HEK293T (cell line): ENCODE data around the gene MGRN1.
"Not testable (repeated sequence)": the region's sequence is repeated elsewhere in the genome, so short reads cannot be mapped to it uniquely, and the experiment has no call there.

ENCODE experiments used
- CTCF ChIA-PET: fragments of 350-600 bp; formaldehyde crosslinking; extraction: SDS; loops from one replicate; lab custom pipeline; 2021; ENCODE audit warnings: antibody characterized with exemption, inconsistent platforms; lab: Yijun Ruan, JAX
- POLR2A ChIA-PET: fragments of 350-600 bp; formaldehyde crosslinking; extraction: SDS; loops from one replicate; lab custom pipeline; 2020; ENCODE audit warnings: antibody characterized with exemption, inconsistent platforms; lab: Yijun Ruan, JAX
- DNase-seq: peaks from one replicate; pipeline ENCODE4 v3.0.0; 2012; ENCODE audit warnings: mixed read lengths; ENCODE audit errors: extremely low spot score
- ARNT ChIP-seq: fragments of 450-650 bp; IDR thresholded peaks from 2 replicates; pipeline ENCODE4 v1.6.1; 2017; ENCODE audit warnings: mild to moderate bottlenecking
- BHLHE40 ChIP-seq: fragments of 450-650 bp; IDR thresholded peaks from 2 replicates; pipeline ENCODE4 v1.6.1; 2016; ENCODE audit warnings: mild to moderate bottlenecking, moderate library complexity, borderline replicate concordance
- CTBP1 ChIP-seq: fragments of 450-650 bp; IDR thresholded peaks from 2 replicates; pipeline ENCODE4 v1.6.1; 2016; ENCODE audit warnings: borderline replicate concordance
- ELF4 ChIP-seq: fragments of 450-650 bp; IDR thresholded peaks from 2 replicates; pipeline ENCODE4 v1.6.1; 2017; ENCODE audit warnings: antibody characterized with exemption
- FOXA1 ChIP-seq: fragments of 450-650 bp; IDR thresholded peaks from 2 replicates; pipeline ENCODE4 v1.6.1; 2016; ENCODE audit warnings: mild to moderate bottlenecking
- FOXK2 ChIP-seq: fragments of 450-650 bp; IDR thresholded peaks from 2 replicates; pipeline ENCODE4 v1.6.1; 2016; ENCODE audit warnings: mild to moderate bottlenecking
- FOXM1 ChIP-seq: fragments of 450-650 bp; IDR thresholded peaks from 2 replicates; pipeline ENCODE4 v1.6.1; 2017; ENCODE audit warnings: mild to moderate bottlenecking, borderline replicate concordance
- HDGF ChIP-seq: fragments of 450-650 bp; IDR thresholded peaks from 2 replicates; pipeline ENCODE4 v1.6.1; 2017; ENCODE audit warnings: antibody characterized with exemption, borderline replicate concordance
- L3MBTL2 ChIP-seq: fragments of 450-650 bp; conservative IDR thresholded peaks from 2 replicates; pipeline ENCODE4 v1.6.1; 2016; ENCODE audit warnings: mild to moderate bottlenecking
- LEF1 ChIP-seq: fragments of 450-650 bp; IDR thresholded peaks from 2 replicates; pipeline ENCODE4 v1.6.1; 2017; ENCODE audit warnings: mild to moderate bottlenecking, borderline replicate concordance
- NFRKB ChIP-seq: fragments of 450-650 bp; IDR thresholded peaks from 2 replicates; pipeline ENCODE4 v1.6.1; 2016; ENCODE audit warnings: mild to moderate bottlenecking, moderate library complexity
- SP1 ChIP-seq: fragments of 450-650 bp; IDR thresholded peaks from 2 replicates; pipeline ENCODE4 v1.6.1; 2017
- SUZ12 ChIP-seq: fragments of 450-650 bp; IDR thresholded peaks from 2 replicates; pipeline ENCODE4 v1.6.1; 2016; ENCODE audit warnings: mild to moderate bottlenecking
- TARDBP ChIP-seq: fragments of 450-650 bp; IDR thresholded peaks from 2 replicates; pipeline ENCODE4 v1.6.1; 2016
- ZNF384 ChIP-seq: fragments of 450-650 bp; IDR thresholded peaks from 2 replicates; pipeline ENCODE4 v1.6.1; 2016
- TF ChIP-seq, protein P1 (sequence below): fragments of 450-650 bp; IDR thresholded peaks from 2 replicates; pipeline ENCODE4 v1.6.1; 2016

The MGRN1 gene

DNA sequence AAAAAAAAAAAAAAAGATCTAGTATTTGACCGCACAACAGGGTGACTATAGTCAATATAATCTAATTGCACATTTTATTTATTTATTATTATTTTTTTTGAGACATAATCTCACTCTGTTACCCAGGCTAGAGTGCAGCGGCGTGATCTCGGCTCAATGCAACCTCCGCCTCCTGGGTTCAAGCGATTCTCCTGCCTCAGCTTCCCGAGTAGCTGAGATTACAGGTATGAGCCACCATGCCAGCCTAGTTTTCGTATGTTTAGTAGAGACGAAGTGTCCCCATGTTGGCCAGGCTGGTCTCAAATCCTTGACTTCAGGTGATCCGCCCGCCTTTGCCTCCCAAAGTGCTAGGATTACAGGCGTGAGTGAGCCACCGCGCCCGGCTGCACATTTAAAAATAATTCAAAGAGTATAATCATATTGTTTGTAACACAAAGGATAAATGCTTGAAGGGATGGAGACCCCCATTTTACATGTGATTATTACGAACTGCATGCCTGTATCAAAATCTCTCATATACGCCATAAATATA is 108.7 kb downstream of the MGRN1 start:
- ChIA-PET CTCF (no interaction called here), POLR2A (interaction anchor here (1.3 to 3.3 kb wide), 6 partner anchors 8 to 215 kb away, joined by 3 to 19 read pairs (median 14); partner anchors contain the start of gene ROGDI)
- TF ChIP-seq L3MBTL2 (no peak), NFRKB (no peak)
- DNase-seq, result no peak

DNA sequence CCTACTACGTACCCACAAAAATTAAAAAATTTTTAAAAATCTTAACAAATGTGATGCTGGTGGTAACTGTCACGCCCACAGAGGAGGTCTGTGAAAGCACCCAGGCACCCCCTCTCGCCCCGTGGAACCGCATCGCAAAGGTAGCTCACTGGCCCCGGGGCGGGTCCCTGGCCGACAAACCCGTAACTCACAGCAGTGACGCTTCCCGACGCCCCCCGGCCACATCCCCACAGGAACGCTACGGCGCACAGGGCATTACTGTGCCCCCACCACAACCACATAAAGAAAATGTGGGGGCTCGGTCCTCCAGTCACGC is 109.1 kb downstream of the MGRN1 start:
- TF ChIP-seq FOXM1, result no peak
- TF ChIP-seq L3MBTL2, result no peak
- no peak for TF ChIP-seq TARDBP
- TF ChIP-seq FOXK2, result no peak
- TF ChIP-seq ZNF384, result no peak
- no peak for TF ChIP-seq SP1
- no peak for TF ChIP-seq BHLHE40
- TF ChIP-seq CTBP1, result no peak
- TF ChIP-seq, protein P1, sequence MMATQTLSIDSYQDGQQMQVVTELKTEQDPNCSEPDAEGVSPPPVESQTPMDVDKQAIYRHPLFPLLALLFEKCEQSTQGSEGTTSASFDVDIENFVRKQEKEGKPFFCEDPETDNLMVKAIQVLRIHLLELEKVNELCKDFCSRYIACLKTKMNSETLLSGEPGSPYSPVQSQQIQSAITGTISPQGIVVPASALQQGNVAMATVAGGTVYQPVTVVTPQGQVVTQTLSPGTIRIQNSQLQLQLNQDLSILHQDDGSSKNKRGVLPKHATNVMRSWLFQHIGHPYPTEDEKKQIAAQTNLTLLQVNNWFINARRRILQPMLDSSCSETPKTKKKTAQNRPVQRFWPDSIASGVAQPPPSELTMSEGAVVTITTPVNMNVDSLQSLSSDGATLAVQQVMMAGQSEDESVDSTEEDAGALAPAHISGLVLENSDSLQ, result no peak
- TF ChIP-seq LEF1, result no peak
- TF ChIP-seq SUZ12, result no peak
- no peak for TF ChIP-seq NFRKB
- no peak for TF ChIP-seq FOXA1
- no peak for TF ChIP-seq HDGF
- no peak for TF ChIP-seq ARNT
- no peak for TF ChIP-seq ELF4
- DNase-seq, result no peak
- CTCF ChIA-PET, result no interaction called here
- POLR2A ChIA-PET, result interaction anchor here (1.3 to 3.3 kb wide), 10 partner anchors 9 to 214 kb away, joined by 3 to 19 read pairs (median 7); partner anchors contain the start of gene ROGDI

DNA sequence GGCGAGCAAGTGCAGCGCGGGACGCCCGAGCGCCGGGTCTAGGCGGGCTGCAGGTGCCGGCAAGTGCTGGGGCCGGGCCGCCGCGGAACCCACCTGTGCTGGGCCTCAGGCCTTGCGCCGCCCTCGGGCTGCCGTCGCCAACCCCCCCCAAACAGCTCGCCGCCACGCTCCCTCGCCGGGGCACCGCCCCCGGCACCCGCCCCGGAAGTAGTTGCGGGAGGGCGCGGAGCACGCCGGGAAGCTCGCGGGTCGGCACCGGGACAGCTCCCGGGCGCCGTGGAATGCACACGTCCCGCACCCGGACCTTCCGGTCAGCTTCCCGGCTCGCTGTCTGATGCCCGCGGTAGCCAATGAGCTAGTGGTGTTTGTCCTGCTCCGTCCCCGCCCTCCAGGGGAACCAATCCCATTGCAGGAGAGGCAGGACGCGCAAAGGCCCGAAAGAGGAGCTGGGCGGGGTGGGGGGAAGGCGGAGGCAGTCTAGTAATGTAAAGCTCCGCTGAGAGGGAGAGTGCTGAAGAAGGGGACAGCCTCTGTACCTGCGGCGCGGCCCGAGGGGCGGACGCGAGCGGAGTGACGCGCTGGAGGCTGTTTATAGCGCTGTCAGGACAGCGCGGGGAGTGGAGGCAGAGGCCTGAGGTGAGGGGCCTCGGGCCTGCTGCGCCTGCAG is 109.6 kb downstream of the MGRN1 start, which contains the start of the genes ANKS3 and DNAAF8:
Gene ANKS3, minus strand, starts transcription at position 209 of the 667 bp plus-strand sequence. CDS start 4,122 bp downstream, outside the sequence.
Gene DNAAF8, plus strand, starts transcription at position 475 of the 667 bp plus-strand sequence. CDS start 1,978 bp downstream, outside the sequence.
- ChIA-PET CTCF (no interaction called here), POLR2A (interaction anchor here (0.7 to 3.3 kb wide), 14 partner anchors 9 to 224 kb away, joined by 3 to 19 read pairs (median 5); partner anchors contain the start of genes ROGDI, SEC14L5 and ZNF500)
- TF ChIP-seq, protein P1, result peak; percentile 97
- TF ChIP-seq LEF1 (no peak), FOXA1 (no peak), SP1 (no peak), SUZ12 (no peak), TARDBP (no peak), HDGF (peak; percentile 77; the same call in 1 of the 2 replicates), L3MBTL2 (no peak), FOXM1 (peak; percentile 41; the same call in 1 of the 2 replicates), CTBP1 (no peak)
- peak; percentile 92 for DNase-seq

DNA sequence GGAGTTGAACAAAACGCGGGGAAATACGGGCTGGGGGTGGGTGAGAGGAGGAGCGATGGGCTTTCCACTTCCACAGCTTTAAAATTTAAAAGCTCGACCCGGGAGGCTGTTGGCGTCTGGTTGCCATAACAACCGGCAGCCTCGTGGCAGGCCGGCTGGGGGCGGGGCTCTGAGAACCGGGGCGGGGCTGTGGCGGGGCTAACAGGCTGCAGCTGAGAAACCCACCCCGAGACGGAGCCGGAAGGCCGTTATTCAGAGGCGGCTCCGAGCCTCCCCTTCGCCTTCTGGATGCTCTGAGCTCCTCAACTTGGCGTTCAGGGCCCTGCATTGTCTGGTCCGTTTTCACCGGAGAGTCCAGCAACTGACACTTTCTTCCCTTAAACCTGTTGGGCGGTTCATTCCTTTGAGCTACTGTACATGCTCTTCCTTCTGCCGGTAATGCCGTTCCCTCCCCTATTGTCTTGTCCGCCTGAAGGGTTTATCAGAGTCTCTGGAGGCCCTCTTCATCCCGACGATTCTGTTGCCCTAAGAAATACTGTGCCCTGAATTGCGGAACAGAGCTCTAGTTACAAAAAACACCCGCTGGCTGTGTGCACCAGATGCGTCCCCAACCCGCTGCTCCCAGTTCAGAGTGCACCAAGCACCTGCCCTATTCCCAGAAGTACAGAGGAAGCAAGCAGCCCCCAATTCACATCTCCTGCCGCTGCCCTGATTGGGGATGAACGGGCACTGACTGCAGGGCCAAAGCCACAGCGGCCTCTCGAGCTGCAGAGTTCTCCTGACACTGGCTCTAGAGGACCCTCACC is 110.3 kb downstream of the MGRN1 start:
- no peak for TF ChIP-seq TARDBP
- DNase-seq, result peak; percentile 90
- ChIA-PET POLR2A (interaction anchor here (0.7 to 3.3 kb wide), 13 partner anchors 10 to 223 kb away, joined by 3 to 19 read pairs (median 6); partner anchors contain the start of genes ROGDI, SEC14L5 and ZNF500), CTCF (interaction anchor here (0.7 to 1.0 kb wide), 2 partner anchors 15 to 91 kb away, joined by 3 read pairs; no protein-coding TSS in a partner anchor)

DNA sequence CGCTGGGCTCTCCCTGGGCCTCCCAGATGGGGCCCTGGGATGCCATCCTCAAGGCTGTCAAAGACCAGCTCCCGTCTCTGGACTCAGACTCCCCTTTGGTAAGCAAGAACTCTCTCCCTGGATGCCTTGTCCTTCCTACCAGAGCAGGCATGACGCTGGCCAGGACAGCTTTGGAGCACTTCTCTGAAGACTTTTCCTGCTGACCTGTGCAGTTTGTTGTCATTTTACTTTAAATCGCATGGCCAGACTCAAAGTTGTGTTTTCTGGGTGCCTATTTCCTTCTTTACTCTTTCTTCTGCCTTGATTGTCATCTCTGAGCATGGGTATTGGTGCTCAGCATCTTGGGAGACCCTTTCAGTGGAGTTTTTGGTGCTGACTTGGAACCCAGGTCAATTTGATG is 111.9 kb downstream of the MGRN1 start:
- ChIA-PET CTCF (no interaction called here), POLR2A (no interaction called here)
- DNase-seq, result no peak
- TF ChIP-seq ARNT (no peak), HDGF (no peak), FOXM1 (no peak), TARDBP (no peak), SP1 (no peak), FOXK2 (no peak), LEF1 (no peak), ZNF384 (no peak), ELF4 (no peak), BHLHE40 (no peak), FOXA1 (no peak), SUZ12 (no peak), NFRKB (no peak), CTBP1 (no peak), L3MBTL2 (no peak)
- TF ChIP-seq, protein P1, result no peak

DNA sequence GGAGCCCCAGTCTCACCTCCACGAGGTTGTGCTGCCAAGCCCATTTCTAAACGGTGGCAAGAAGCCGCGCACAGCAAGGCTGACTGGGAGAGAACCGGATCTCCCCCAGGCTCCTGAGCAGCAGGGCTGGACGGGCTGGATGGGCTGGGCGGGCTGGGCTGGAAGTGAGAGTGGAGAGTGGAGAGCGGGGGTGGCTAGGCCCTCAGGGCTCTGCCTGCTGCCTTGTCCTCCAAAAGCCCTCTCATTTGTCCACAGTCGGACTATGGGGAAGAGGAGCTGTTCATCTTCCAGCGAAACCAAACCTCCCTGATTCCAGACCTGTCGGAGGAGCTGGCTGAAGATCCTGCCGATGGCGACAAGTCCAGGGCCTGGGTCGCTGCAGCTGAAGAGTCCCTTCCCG is 112.9 kb downstream of the MGRN1 start:
- no peak for DNase-seq
- no peak for TF ChIP-seq FOXM1
- no peak for TF ChIP-seq BHLHE40
- TF ChIP-seq TARDBP, result no peak
- no peak for TF ChIP-seq ELF4
- no peak for TF ChIP-seq FOXA1
- TF ChIP-seq HDGF, result no peak
- no peak for TF ChIP-seq SUZ12
- no peak for TF ChIP-seq FOXK2
- no peak for TF ChIP-seq ZNF384
- no peak for TF ChIP-seq L3MBTL2
- no peak for TF ChIP-seq SP1
- TF ChIP-seq, protein P1, result no peak
- no peak for TF ChIP-seq ARNT
- TF ChIP-seq CTBP1, result no peak
- no peak for TF ChIP-seq LEF1
- TF ChIP-seq NFRKB, result no peak
- CTCF ChIA-PET, result interaction anchor here (0.7 kb wide), 1 partner anchor 53 kb away, joined by 4 read pairs; no protein-coding TSS in a partner anchor
- POLR2A ChIA-PET, result no interaction called here

DNA sequence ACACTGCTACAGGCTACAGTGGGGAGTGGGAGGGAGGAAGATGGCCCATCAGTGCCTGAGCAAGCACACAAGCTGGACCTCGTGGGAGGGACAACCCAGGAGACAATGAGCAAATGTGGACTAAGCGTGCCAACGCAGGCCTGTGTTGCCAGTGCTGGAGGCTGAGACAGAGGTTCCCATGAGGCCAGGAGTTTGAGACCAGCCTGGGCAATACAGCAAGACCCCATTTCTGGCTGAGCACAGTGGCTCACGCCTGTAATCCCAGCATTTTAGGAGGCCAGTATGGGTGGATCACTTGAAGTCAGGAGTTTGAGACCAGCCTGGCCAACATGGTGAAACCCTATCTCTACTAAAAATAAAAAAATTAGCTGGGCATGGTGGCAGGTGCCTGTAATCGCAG is 113.7 kb downstream of the MGRN1 start:
- DNase-seq, CTCF ChIA-PET: not testable (repeated sequence)
- POLR2A ChIA-PET, result interaction anchor here (0.9 kb wide), 1 partner anchor 30 kb away, joined by 3 read pairs; no protein-coding TSS in a partner anchor
